Heart left ventricle (tissue), 13 donors: ENCODE data around the gene KATNA1.

ENCODE experiments used
- CTCF ChIP-seq, 12 donors: fragments of 200-600 bp; sonication (generic) in 4 of 12; IDR thresholded peaks; one replicate each; pipeline versions ENCODE4 v1.5.0 to v1.8.0; 2018 to 2022; ENCODE audit warnings: antibody characterized with exemption in 12 of 12, mild to moderate bottlenecking in 5 of 12
- POLR2A ChIP-seq, 2 donors: fragments of 450-650 bp; IDR thresholded peaks; one replicate each; pipeline ENCODE4 v1.6.1; 2017; ENCODE audit warnings: antibody characterized with exemption in 2 of 2, mild to moderate bottlenecking in 2 of 2, moderate library complexity in 2 of 2
- donor health status: ischemic (EF 13 %, LVEDD 7.1; RV severe dilation, severe dysfunction).
- donor health status: DM: no; HTN: yes; CAD: no.
- donor health status: DM: no; HTN: no; CAD: no.
- donor health status: ischemic (EF 25% LVEDD 6.9; RV normal size, moderate dysfunction).
- donor health status: ischemic (EF 25% LVEDD 5.7; RV mildly dilated, moderate dysfunction).
- donor health status: ischemic (EF 35%, LVEDD 5.7; RV mildly dilated, moderate dysfunction).
- donor health status: nonischemic (EF 11% LVEDD 7.7; RV severe dilation, severe dysfunction).
- donor health status: DM: yes; HTN: yes; CAD: no.
- donor health status: PGD.
- donor health status: ischemic (EF 29% LVEDD 5.4; RV normal size, mild dysfunction).
- donor health status: nonischemic (EF 23%, LVEDD 6.1; RV moderate dilation, normal function).

GRCh38 chr6:149608381-149608982 lies 40.0 kb downstream of the KATNA1 start:
- TF ChIP-seq CTCF (IDR thresholded peaks at IDR 0.05) (no peak), POLR2A (IDR thresholded peaks at IDR 0.05) (no peak)
